ENCODE data around the gene SYNDIG1.

The SYNDIG1 gene

DNA sequence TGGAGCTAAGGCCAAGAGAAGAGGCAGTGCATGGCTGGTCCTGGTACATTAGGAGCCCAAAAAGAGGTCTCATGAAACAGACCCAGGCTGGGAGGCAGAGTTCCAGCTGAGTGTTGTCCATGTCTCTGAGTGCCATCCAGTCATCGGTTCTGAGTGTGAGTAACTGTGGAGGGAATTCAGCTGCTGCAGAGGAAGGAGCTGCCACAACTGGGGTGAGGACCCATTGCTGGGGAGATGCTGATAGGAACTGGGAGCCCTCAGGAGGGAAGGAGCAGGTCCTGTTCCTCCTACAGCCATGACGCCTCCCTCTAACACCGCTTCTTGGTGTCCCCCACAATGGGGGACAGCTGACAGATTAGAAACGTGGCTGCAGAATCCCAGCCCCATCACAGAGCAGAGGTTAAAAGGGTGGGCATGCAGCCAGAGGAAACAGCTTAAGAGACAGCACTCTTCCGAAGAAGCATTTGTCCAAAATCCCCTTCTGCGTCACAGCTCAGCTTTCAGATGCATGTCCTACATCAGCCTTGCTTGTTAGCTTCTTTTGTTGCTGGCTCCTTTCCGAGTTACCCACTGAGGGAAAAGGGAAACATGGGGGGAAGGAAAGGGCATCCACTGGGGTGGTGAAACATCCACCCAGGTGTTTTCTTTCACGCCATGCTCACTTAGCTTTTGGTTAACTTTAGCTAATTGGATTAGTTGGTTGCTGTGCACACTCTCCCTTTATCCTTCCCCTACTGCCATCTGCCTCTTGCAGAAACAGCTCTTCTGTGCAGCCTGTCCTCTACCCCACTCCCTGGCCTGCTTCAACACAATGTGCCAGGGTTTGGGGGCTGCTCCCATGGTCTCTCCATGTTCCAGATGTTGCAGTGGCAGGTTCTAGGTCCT is 239.2 kb downstream of the SYNDIG1 start:
- no peak for DNase-seq (ENCODE audit: low read depth, low spot score)

All from iPS DF 19.7 (cell line).